SK-N-SH (cell line): ENCODE results near the gene ATG16L1. TPM values are rescaled to one million over a fixed set of nuclear protein-coding genes. Genes with fewer than 3 reads are reported as not detected.

Source experiments
- CTCF ChIA-PET: fragments of 300-600, 350-600 bp; formaldehyde crosslinking; extraction: SDS; loops from one replicate; lab custom pipeline; 2021; lab: Yijun Ruan, JAX
- POLR2A ChIA-PET: fragments of 350-600 bp; sonication (Branson Sonifier 250); formaldehyde crosslinking; extraction: SDS; loops from one replicate; lab custom pipeline; 2020; ENCODE audit warnings: antibody characterized with exemption, inconsistent platforms; lab: Yijun Ruan, JAX
- DNase-seq: peaks from one replicate; pipeline ENCODE4 v3.0.0; 2012
- H2AFZ ChIP-seq: fragments of 200-600 bp; sonication (generic); 2 replicates; pipeline ENCODE4 v1.8.1; 2016; ENCODE audit warnings: antibody characterized with exemption, mild to moderate bottlenecking, low read depth
- H3F3A ChIP-seq: fragments of 200-600 bp; sonication (generic); replicated peaks from 2 replicates; pipeline ENCODE3; 2016; ENCODE audit warnings: antibody characterized with exemption, mild to moderate bottlenecking; ENCODE audit not compliant: insufficient read depth
- H3K27ac ChIP-seq, 2 experiments: fragments of 200-500 bp in 1 of 2; fragments of 200-600 bp in 1 of 2; sonication (Bioruptor generic) in 1 of 2; sonication (generic), shearing (Covaris generic) in 1 of 2; 2 replicates each; pipeline versions ENCODE4 v1.5.1 to v1.6.1; 2014 to 2016; ENCODE audit warnings: low read depth in 2 of 2, inconsistent platforms in 1 of 2, low read length in 1 of 2, mild to moderate bottlenecking in 1 of 2, mixed read lengths in 1 of 2
- H3K27me3 ChIP-seq: fragments of 200-600 bp; sonication (generic), shearing (Covaris generic); 2 replicates; pipeline ENCODE4 v1.6.1; 2016; ENCODE audit warnings: mixed run types; ENCODE audit not compliant: insufficient read depth
- H3K36me3 ChIP-seq, 2 experiments: fragments of 200-500 bp in 1 of 2; fragments of 200-600 bp in 1 of 2; sonication (Bioruptor generic) in 1 of 2; sonication (generic) in 1 of 2; replicated peaks in 1 of 2; 2 replicates each; pipeline versions ENCODE3 to v1.5.1; 2014 to 2016; ENCODE audit warnings: low read length in 1 of 2, mild to moderate bottlenecking in 1 of 2; ENCODE audit not compliant: insufficient read depth in 2 of 2, control insufficient read depth in 1 of 2
- H3K4me1 ChIP-seq, 2 experiments: fragments of 200-500 bp in 1 of 2; fragments of 200-600 bp in 1 of 2; sonication (Bioruptor generic) in 1 of 2; sonication (generic), shearing (Covaris generic) in 1 of 2; 2 replicates each; pipeline versions ENCODE4 v1.5.1 to v1.6.1; 2014 to 2016; ENCODE audit warnings: low read depth in 1 of 2, low read length in 1 of 2, mixed run types in 1 of 2; ENCODE audit not compliant: insufficient read depth in 2 of 2, control insufficient read depth in 1 of 2
- H3K4me2 ChIP-seq: fragments of 200-600 bp; sonication (generic), shearing (Covaris generic); 2 replicates; pipeline ENCODE4 v1.6.1; 2017; ENCODE audit warnings: mixed run types
- H3K4me3 ChIP-seq, 2 experiments: fragments of 200-500 bp in 1 of 2; fragments of 200-600 bp in 1 of 2; sonication (Bioruptor generic) in 1 of 2; sonication (generic), shearing (Covaris generic) in 1 of 2; 2 replicates each; pipeline versions ENCODE4 v1.5.1 to v1.8.1; 2014 to 2016; ENCODE audit warnings: low read depth in 2 of 2, inconsistent platforms in 1 of 2, low read length in 1 of 2, mild to moderate bottlenecking in 1 of 2, mixed read lengths in 1 of 2, moderate library complexity in 1 of 2
- H3K79me2 ChIP-seq: fragments of 200-600 bp; sonication (generic); 2 replicates; pipeline ENCODE4 v1.8.1; 2017; ENCODE audit warnings: mild to moderate bottlenecking; ENCODE audit not compliant: insufficient read depth
- H3K9ac ChIP-seq: fragments of 200-600 bp; sonication (generic); 2 replicates; pipeline ENCODE4 v1.6.1; 2017; ENCODE audit warnings: mixed run types
- H3K9me2 ChIP-seq: fragments of 200-600 bp; sonication (generic); 2 replicates; pipeline ENCODE4 v1.6.1; 2017; ENCODE audit warnings: mixed run types
- H3K9me3 ChIP-seq: fragments of 200-600 bp; sonication (generic); 2 replicates; pipeline ENCODE4 v1.6.1; 2017; ENCODE audit warnings: mixed run types, mild to moderate bottlenecking, moderate library complexity
- H4K20me1 ChIP-seq: fragments of 200-600 bp; sonication (generic); 2 replicates; pipeline ENCODE4 v1.6.1; 2017; ENCODE audit warnings: mild to moderate bottlenecking, mixed run types; ENCODE audit not compliant: insufficient read depth
- EP300 ChIP-seq, 2 experiments: IDR thresholded peaks; 2 replicates each; pipeline versions ENCODE4 v1.4.0 to v1.6.1; 2012; ENCODE audit warnings: borderline replicate concordance in 1 of 2, low read depth in 1 of 2, low read length in 1 of 2
- GABPA ChIP-seq: IDR thresholded peaks from 2 replicates; pipeline ENCODE4 v1.4.0; 2012; ENCODE audit warnings: low read depth, mild to moderate bottlenecking
- MEF2A ChIP-seq: IDR thresholded peaks from 2 replicates; pipeline ENCODE4 v1.4.0; 2012; ENCODE audit warnings: low read depth, borderline replicate concordance
- WGBS: methylation state at CpG from one replicate; pipeline ENCODE4 v1.1.6; 2017; ENCODE audit warnings: low lambda C conversion rate; 5-methylcytosine and 5-hydroxymethylcytosine counted together
- polyA plus RNA-seq, 3 experiments: library from polyadenylated mRNA; depleted of rRNA; stranded (reverse); fragments of >200 nt; gene quantifications; 2 replicates each; pipeline ENCODE4 v1.2.3, GENCODE V29; 2012
- TF ChIP-seq, protein P1 (sequence below): IDR thresholded peaks from 2 replicates; pipeline ENCODE4 v1.6.1; 2012; ENCODE audit warnings: mild to moderate bottlenecking, low read depth, low read length, moderate library complexity
- TF ChIP-seq, protein P2 (sequence below): IDR thresholded peaks from 2 replicates; pipeline ENCODE4 v1.4.0; 2012; ENCODE audit warnings: low read depth

The ATG16L1 gene
- polyA plus RNA-seq, 1 of the 3 experiments (the other 2 are of a cell fraction), result 22.2 TPM

DNA sequence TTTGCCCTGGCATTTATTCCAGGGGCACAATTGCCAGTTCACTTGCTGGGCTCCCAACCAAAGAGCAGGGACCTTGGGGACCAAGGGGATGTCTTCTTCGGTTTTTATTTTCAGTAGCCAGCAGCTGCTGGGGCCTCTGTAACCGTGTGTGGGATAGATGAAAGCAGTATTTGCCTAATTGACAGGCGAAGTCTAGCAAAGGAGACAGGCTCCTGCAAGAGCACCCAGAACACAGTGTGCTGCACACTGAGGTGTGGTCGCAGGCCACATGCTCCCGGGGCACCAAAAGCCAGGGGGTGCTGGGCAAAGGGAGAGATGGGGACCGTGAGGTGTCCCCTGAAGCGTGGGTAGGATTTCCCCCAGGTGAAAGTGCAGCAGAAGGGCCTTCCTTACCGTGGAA, 61.4 kb downstream of the ATG16L1 start:
- POLR2A ChIA-PET, result no interaction called here
- CTCF ChIA-PET, result no interaction called here
- no peak overlapping the region for H3K27ac ChIP-seq
- H3K4me1 ChIP-seq, result no peaks in the 10 kb centered on the region
- no peak overlapping the region for H3K9ac ChIP-seq
- no peaks in the 10 kb centered on the region for H3F3A ChIP-seq
- TF ChIP-seq EP300 (IDR thresholded peaks at IDR 0.05; ENCODE audit: borderline replicate concordance in 1 of 2, low read depth in 1 of 2, low read length in 1 of 2), result no peak
- TF ChIP-seq, protein P1, sequence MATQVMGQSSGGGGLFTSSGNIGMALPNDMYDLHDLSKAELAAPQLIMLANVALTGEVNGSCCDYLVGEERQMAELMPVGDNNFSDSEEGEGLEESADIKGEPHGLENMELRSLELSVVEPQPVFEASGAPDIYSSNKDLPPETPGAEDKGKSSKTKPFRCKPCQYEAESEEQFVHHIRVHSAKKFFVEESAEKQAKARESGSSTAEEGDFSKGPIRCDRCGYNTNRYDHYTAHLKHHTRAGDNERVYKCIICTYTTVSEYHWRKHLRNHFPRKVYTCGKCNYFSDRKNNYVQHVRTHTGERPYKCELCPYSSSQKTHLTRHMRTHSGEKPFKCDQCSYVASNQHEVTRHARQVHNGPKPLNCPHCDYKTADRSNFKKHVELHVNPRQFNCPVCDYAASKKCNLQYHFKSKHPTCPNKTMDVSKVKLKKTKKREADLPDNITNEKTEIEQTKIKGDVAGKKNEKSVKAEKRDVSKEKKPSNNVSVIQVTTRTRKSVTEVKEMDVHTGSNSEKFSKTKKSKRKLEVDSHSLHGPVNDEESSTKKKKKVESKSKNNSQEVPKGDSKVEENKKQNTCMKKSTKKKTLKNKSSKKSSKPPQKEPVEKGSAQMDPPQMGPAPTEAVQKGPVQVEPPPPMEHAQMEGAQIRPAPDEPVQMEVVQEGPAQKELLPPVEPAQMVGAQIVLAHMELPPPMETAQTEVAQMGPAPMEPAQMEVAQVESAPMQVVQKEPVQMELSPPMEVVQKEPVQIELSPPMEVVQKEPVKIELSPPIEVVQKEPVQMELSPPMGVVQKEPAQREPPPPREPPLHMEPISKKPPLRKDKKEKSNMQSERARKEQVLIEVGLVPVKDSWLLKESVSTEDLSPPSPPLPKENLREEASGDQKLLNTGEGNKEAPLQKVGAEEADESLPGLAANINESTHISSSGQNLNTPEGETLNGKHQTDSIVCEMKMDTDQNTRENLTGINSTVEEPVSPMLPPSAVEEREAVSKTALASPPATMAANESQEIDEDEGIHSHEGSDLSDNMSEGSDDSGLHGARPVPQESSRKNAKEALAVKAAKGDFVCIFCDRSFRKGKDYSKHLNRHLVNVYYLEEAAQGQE, result no peak
- TF ChIP-seq, all 33 proteins: peak for 0
- Histone ChIP-seq H3K9me2 (no peaks in the 10 kb centered on the region), H3K9me3 (no peaks in the 10 kb centered on the region), H3K4me3 (no peak overlapping the region), H3K4me2 (no peak overlapping the region), H3K36me3 (no peaks in the 10 kb centered on the region), H4K20me1 (no peaks in the 10 kb centered on the region), H3K27me3 (peaks cover 6% of the 10 kb centered on the region; the same call in 1 of the 2 replicates), H3K79me2 (no peaks in the 10 kb centered on the region), H2AFZ (no peak overlapping the region)
- WGBS, result 59% methylated on average over 8 of the region's 8 CpGs
- no peak for DNase-seq

DNA sequence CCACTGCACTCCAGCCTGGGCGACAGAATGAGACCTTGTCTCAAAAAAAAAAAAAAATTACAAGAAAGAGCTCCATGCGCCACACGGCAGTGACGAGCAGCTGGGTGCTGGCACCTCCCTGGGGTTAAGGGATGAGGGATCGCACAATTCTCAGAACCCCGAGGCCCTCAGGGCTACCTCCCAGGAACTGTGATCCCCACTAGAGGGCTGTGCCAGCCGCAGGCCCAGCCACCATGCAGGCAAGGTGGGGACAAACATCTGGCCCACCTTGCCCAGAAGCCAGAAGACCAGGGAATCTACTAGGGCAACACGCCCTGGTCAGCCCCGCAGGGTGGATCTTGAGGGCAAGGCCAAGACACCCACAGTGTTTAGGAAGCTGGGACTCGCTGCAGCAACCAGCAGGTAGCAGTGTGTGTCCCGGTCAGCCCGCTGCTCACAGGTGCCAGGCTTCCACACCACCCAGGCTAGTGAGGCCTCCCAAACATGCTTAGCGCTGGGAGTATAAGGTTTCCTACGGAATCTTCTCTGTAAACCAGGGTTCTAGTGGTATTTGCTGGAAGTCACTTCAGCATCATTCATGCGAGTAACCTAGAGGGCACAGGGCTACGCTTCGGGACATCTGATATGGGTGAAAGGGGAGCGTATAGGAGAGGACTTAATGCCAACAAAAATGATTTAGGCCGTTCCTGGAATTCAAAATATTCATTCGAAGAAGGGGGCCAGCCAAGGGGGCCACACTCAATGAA, 62.9 kb downstream of the ATG16L1 start:
- Histone ChIP-seq H3K36me3 (no peaks in the 10 kb centered on the region), H3K4me1 (peaks cover 0 to 5% of the 10 kb centered on the region in 2 experiments; a peak in 1 of 4 replicates), H3K4me3 (no peak overlapping the region), H3K79me2 (no peaks in the 10 kb centered on the region), H3K9me2 (no peaks in the 10 kb centered on the region), H3K9me3 (no peaks in the 10 kb centered on the region), H3K9ac (no peak overlapping the region), H3K27ac (no peak overlapping the region), H3K27me3 (peaks cover 6% of the 10 kb centered on the region; the same call in 1 of the 2 replicates), H4K20me1 (no peaks in the 10 kb centered on the region), H3F3A (no peaks in the 10 kb centered on the region), H2AFZ (no peak overlapping the region), H3K4me2 (no peak overlapping the region)
- no peak for TF ChIP-seq MEF2A
- no peak for TF ChIP-seq GABPA
- TF ChIP-seq, protein P2, sequence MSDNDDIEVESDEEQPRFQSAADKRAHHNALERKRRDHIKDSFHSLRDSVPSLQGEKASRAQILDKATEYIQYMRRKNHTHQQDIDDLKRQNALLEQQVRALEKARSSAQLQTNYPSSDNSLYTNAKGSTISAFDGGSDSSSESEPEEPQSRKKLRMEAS, result no peak
- 87% methylated on average over 17 of the region's 20 CpGs for WGBS
- DNase-seq, result no peak
- ChIA-PET CTCF (no interaction called here), POLR2A (no interaction called here)
